GM23338 (cell line): Measurements from ENCODE around the gene PROCR. TPM values are rescaled to one million over a fixed set of nuclear protein-coding genes. Genes with fewer than 3 reads are reported as not detected.

Source experiments
- ATAC-seq: fragments of 200-7000 bp; cut with Tn5 transposase; 3 replicates; pipeline ENCODE4 v1.9.1; 2020
- DNase-seq: peaks from one replicate; pipeline ENCODE4 v3.0.0-alpha.2; 2015; ENCODE audit warnings: low spot score
- H2AFZ ChIP-seq: fragments of 200-600 bp; sonication (generic); 2 replicates; pipeline ENCODE4 v1.8.0; 2016; ENCODE audit warnings: antibody characterized with exemption, mild to moderate bottlenecking, moderate library complexity
- H3F3A ChIP-seq: fragments of 200-600 bp; sonication (generic); replicated peaks from 2 replicates; pipeline ENCODE4 v1.8.0; 2017; ENCODE audit warnings: antibody characterized with exemption, mixed run types, low read depth
- H3K27ac ChIP-seq: fragments of 200-600 bp; sonication (generic); 2 replicates; pipeline ENCODE4 v1.6.1; 2016; ENCODE audit warnings: low read depth
- H3K27me3 ChIP-seq: fragments of 200-600 bp; sonication (generic); 2 replicates; pipeline ENCODE4 v1.8.0; 2016; ENCODE audit warnings: mild to moderate bottlenecking, mixed run types, moderate library complexity; ENCODE audit not compliant: insufficient read depth
- H3K36me3 ChIP-seq: fragments of 200-600 bp; sonication (generic); 2 replicates; pipeline ENCODE4 v1.8.0; 2016; ENCODE audit warnings: mild to moderate bottlenecking; ENCODE audit not compliant: insufficient read depth
- H3K4me1 ChIP-seq: fragments of 200-600 bp; sonication (generic); 2 replicates; pipeline ENCODE4 v1.8.0; 2016; ENCODE audit warnings: mild to moderate bottlenecking, moderate library complexity; ENCODE audit not compliant: insufficient read depth
- H3K4me2 ChIP-seq: fragments of 200-600 bp; sonication (generic); 2 replicates; pipeline ENCODE4 v1.7.1; 2017; ENCODE audit warnings: mixed run types
- H3K4me3 ChIP-seq: fragments of 200-600 bp; sonication (generic); 2 replicates; pipeline ENCODE4 v1.6.1; 2016; ENCODE audit warnings: mixed run types
- H3K79me2 ChIP-seq: fragments of 200-600 bp; sonication (generic); replicated peaks from 2 replicates; pipeline ENCODE4 v1.8.0; 2017; ENCODE audit warnings: mild to moderate bottlenecking; ENCODE audit not compliant: insufficient read depth
- H3K9me2 ChIP-seq: fragments of 200-600 bp; sonication (generic); 2 replicates; pipeline ENCODE4 v1.8.0; 2017; ENCODE audit not compliant: insufficient read depth
- H4K20me1 ChIP-seq: fragments of 200-600 bp; sonication (generic); replicated peaks from 2 replicates; pipeline ENCODE4 v1.8.0; 2017; ENCODE audit warnings: mild to moderate bottlenecking; ENCODE audit not compliant: insufficient read depth
- H3K27ac Mint-ChIP-seq: 2 replicates; pipeline ENCODE4 v1.8.0; 2020; ENCODE audit warnings: inconsistent platforms, mild to moderate bottlenecking, moderate library complexity, mixed read lengths
- H3K27me3 Mint-ChIP-seq: 3 replicates; pipeline ENCODE4 v1.8.0; 2022; ENCODE audit warnings: low read depth, mild to moderate bottlenecking, moderate library complexity, mixed read lengths, inconsistent platforms; ENCODE audit not compliant: insufficient read depth, poor library complexity
- H3K36me3 Mint-ChIP-seq: 3 replicates; pipeline ENCODE4 v1.8.0; 2021; ENCODE audit warnings: low read depth, mild to moderate bottlenecking, inconsistent platforms, moderate library complexity, mixed read lengths
- H3K4me1 Mint-ChIP-seq: 3 replicates; pipeline ENCODE4 v1.8.0; 2020; ENCODE audit warnings: mild to moderate bottlenecking, inconsistent platforms, mixed read lengths
- H3K4me3 Mint-ChIP-seq: 3 replicates; pipeline ENCODE4 v1.8.0; 2021; ENCODE audit warnings: moderate library complexity, mild to moderate bottlenecking, inconsistent platforms, mixed read lengths
- H3K9me3 Mint-ChIP-seq: 3 replicates; pipeline ENCODE4 v1.8.0; 2020; ENCODE audit warnings: moderate library complexity, mild to moderate bottlenecking, inconsistent platforms, mixed read lengths
- EZH2 ChIP-seq: fragments of 200-600 bp; sonication (generic); IDR thresholded peaks from one replicate; pipeline ENCODE4 v1.8.0; 2017; ENCODE audit warnings: antibody characterized with exemption, mild to moderate bottlenecking, low read depth; ENCODE audit not compliant: unreplicated experiment
- EZH2phosphoT487 ChIP-seq: fragments of 200-600 bp; sonication (generic); IDR thresholded peaks from one replicate; pipeline ENCODE4 v1.8.1; 2018; ENCODE audit warnings: antibody characterized with exemption; ENCODE audit not compliant: unreplicated experiment
- ZNF462 ChIP-seq: fragments of 250-450 bp; sonication (Bioruptor Pico); IDR thresholded peaks from 2 replicates; pipeline ENCODE4 v1.5.0; 2020; ENCODE audit warnings: mild to moderate bottlenecking, moderate library complexity
- polyA plus RNA-seq: library from polyadenylated mRNA; unstranded; fragments of >200 nt; fragmentation: Nextera tagmentation; extraction: Ambion mirVana; gene quantifications from 2 replicates; pipeline ENCODE4 v1.2.1, GENCODE V29; 2016
- total RNA-seq: library from RNA; depleted of rRNA; stranded (reverse); fragments of >200 nt; shearing (Covaris generic); gene quantifications from 2 replicates; pipeline ENCODE4 v1.2.3, GENCODE V29; 2014

PROCR gene
- total and polyA plus RNA-seq, 2 experiments from 2014 or later: 32.9 to 36.1 TPM

DNA sequence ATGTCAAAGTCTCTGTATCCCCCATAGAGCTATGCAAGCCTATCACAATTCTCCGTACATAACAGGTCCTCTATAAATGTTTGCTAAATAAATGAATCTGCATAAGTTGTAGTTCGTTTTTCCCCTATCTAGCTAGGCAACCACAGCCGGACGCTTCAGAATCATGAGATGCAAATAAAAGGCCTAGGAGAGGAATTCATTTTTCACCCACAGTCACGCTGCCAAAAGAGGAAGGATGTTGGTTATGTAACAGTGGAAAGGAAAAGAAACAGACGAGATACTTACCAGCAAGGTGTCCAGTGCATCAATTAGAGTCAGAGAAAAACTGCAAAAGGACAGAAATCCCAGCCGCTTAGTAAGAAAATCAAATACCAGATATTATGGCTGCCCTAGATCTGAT lies 27.2 kb upstream of the PROCR start:
- no peak for ATAC-seq

More for the DNA sequence above, 27.2 kb upstream of the PROCR start:
- Histone ChIP-seq H3K4me2 (no peak overlapping the region), H3K27ac (no peak overlapping the region), H3K9me2 (no peaks in the 10 kb centered on the region), H3K36me3 (peaks cover 14% of the 10 kb centered on the region), H3K4me1 (peaks cover 13% of the 10 kb centered on the region), H3K79me2 (no peaks in the 10 kb centered on the region), H3K27me3 (no peaks in the 10 kb centered on the region), H3F3A (peaks cover 13% of the 10 kb centered on the region), H4K20me1 (no peaks in the 10 kb centered on the region; the same call in 1 of the 2 replicates), H2AFZ (no peak overlapping the region), H3K4me3 (no peak overlapping the region)
- Mint-ChIP-seq H3K4me1 (peaks cover 16% of the 10 kb centered on the region), H3K36me3 (peaks cover 9% of the 10 kb centered on the region; the same call in 2 of the 3 replicates), H3K9me3 (no peaks in the 10 kb centered on the region), H3K27me3 (peaks cover 9% of the 10 kb centered on the region), H3K4me3 (no peak overlapping the region), H3K27ac (no peak overlapping the region)
- no peak for DNase-seq
- TF ChIP-seq ZNF462 (CRISPR knock-in tag) (no peak), EZH2 (no peak), EZH2phosphoT487 (no peak)
